ENCODE data around the gene TSTD1. TPM values are rescaled to one million over a fixed set of nuclear protein-coding genes. Genes with fewer than 3 reads are reported as not detected.
A peak's percentile ranks its signal among the peaks of the same experiment; 100 is the strongest.

Gene TSTD1
- total and polyA plus RNA-seq, 4 donors, result 10.5 to 33.5 (median 18.8) TPM

- WGBS (ENCODE audit: insufficient coverage), result 60% methylated on average over 1 of the region's 3 CpGs
- H3K36me3 ChIP-seq (ENCODE audit: control insufficient read depth, insufficient read depth, low read length), result peaks cover 3% of the 10 kb centered on the region
- H3K4me1 ChIP-seq (ENCODE audit: control insufficient read depth, insufficient read depth, low read length), result no peaks in the 10 kb centered on the region
- no peak overlapping the region for H3K27ac ChIP-seq (ENCODE audit: low read depth, low read length)
- DNase-seq (ENCODE audit: low read depth in 4 of 6, low spot score in 6 of 6), result no peak
- no peaks in the 10 kb centered on the region for H3K9me3 ChIP-seq (ENCODE audit: control insufficient read depth, insufficient read depth, low read length)
- H3K27me3 ChIP-seq (ENCODE audit: control insufficient read depth, insufficient read depth, low read length), result peaks cover 6% of the 10 kb centered on the region
- no peak overlapping the region for H3K4me3 ChIP-seq (ENCODE audit: low read depth, low read length)
Measured at GRCh38 chr1:161052899-161053298, 14.1 kb upstream of the TSTD1 start.

- Histone ChIP-seq H3K27me3 (ENCODE audit: control insufficient read depth, insufficient read depth, low read length) (peaks cover 6% of the 10 kb centered on the region), H3K9me3 (ENCODE audit: control insufficient read depth, insufficient read depth, low read length) (peaks cover 2% of the 10 kb centered on the region), H3K27ac (ENCODE audit: low read depth, low read length) (no peak overlapping the region), H3K4me3 (ENCODE audit: low read depth, low read length) (no peak overlapping the region), H3K4me1 (ENCODE audit: control insufficient read depth, insufficient read depth, low read length) (no peaks in the 10 kb centered on the region), H3K36me3 (ENCODE audit: control insufficient read depth, insufficient read depth, low read length) (peaks cover 3% of the 10 kb centered on the region)
- WGBS (ENCODE audit: insufficient coverage), result 94% methylated on average over 8 of the region's 10 CpGs
- DNase-seq (ENCODE audit: low read depth in 4 of 6, low spot score in 6 of 6), result no peak
Measured at GRCh38 chr1:161051219-161051618, 12.5 kb upstream of the TSTD1 start.

- 87% methylated on average over 5 of the region's 5 CpGs for WGBS (ENCODE audit: insufficient coverage)
- peaks cover under 1% of the 10 kb centered on the region for H3K4me1 ChIP-seq (ENCODE audit: control insufficient read depth, insufficient read depth, low read length)
- peaks cover 3% of the 10 kb centered on the region for H3K36me3 ChIP-seq (ENCODE audit: control insufficient read depth, insufficient read depth, low read length)
- no peak overlapping the region for H3K4me3 ChIP-seq (ENCODE audit: low read depth, low read length)
- peaks cover 2% of the 10 kb centered on the region for H3K9me3 ChIP-seq (ENCODE audit: control insufficient read depth, insufficient read depth, low read length)
- no peak for DNase-seq (ENCODE audit: low read depth in 4 of 6, low spot score in 6 of 6)
- H3K27me3 ChIP-seq (ENCODE audit: control insufficient read depth, insufficient read depth, low read length), result no peaks in the 10 kb centered on the region
- H3K27ac ChIP-seq (ENCODE audit: low read depth, low read length), result no peak overlapping the region
Measured at GRCh38 chr1:161048949-161049722, 10.4 kb upstream of the TSTD1 start.

- H3K36me3 ChIP-seq (ENCODE audit: control insufficient read depth, insufficient read depth, low read length), result peaks cover 3% of the 10 kb centered on the region
- peaks cover 2% of the 10 kb centered on the region for H3K9me3 ChIP-seq (ENCODE audit: control insufficient read depth, insufficient read depth, low read length)
- no peak overlapping the region for H3K4me3 ChIP-seq (ENCODE audit: low read depth, low read length)
- peaks cover 8% of the 10 kb centered on the region for H3K4me1 ChIP-seq (ENCODE audit: control insufficient read depth, insufficient read depth, low read length)
- no peak for DNase-seq (ENCODE audit: low read depth in 4 of 6, low spot score in 6 of 6)
- H3K27ac ChIP-seq (ENCODE audit: low read depth, low read length), result no peak overlapping the region
- no peaks in the 10 kb centered on the region for H3K27me3 ChIP-seq (ENCODE audit: control insufficient read depth, insufficient read depth, low read length)
- WGBS (ENCODE audit: insufficient coverage), result 97% methylated on average over 18 of the region's 18 CpGs
Measured at GRCh38 chr1:161047436-161048420, 9.0 kb upstream of the TSTD1 start.

GRCh38 chr1:161046605-161047228 is 8.0 kb upstream of the TSTD1 start:
- no CpG with 5 or more reads among the region's 2 CpGs for WGBS (ENCODE audit: insufficient coverage)
- peak overlapping the region; percentile 95 for H3K27ac ChIP-seq (ENCODE audit: low read depth, low read length)
- H3K4me3 ChIP-seq (ENCODE audit: low read depth, low read length), result peak overlapping the region; percentile 77
- no peaks in the 10 kb centered on the region for H3K27me3 ChIP-seq (ENCODE audit: control insufficient read depth, insufficient read depth, low read length)
- no peak for DNase-seq (ENCODE audit: low read depth in 4 of 6, low spot score in 6 of 6)
- H3K9me3 ChIP-seq (ENCODE audit: control insufficient read depth, insufficient read depth, low read length), result peaks cover 2% of the 10 kb centered on the region
- H3K36me3 ChIP-seq (ENCODE audit: control insufficient read depth, insufficient read depth, low read length), result peaks cover 11% of the 10 kb centered on the region
- H3K4me1 ChIP-seq (ENCODE audit: control insufficient read depth, insufficient read depth, low read length), result peaks cover 8% of the 10 kb centered on the region

- peaks cover 2% of the 10 kb centered on the region for H3K9me3 ChIP-seq (ENCODE audit: control insufficient read depth, insufficient read depth, low read length)
- no peaks in the 10 kb centered on the region for H3K27me3 ChIP-seq (ENCODE audit: control insufficient read depth, insufficient read depth, low read length)
- peak; percentile 94 to 99 (median 98) for DNase-seq (ENCODE audit: low read depth in 4 of 6, low spot score in 6 of 6)
- peaks cover 8% of the 10 kb centered on the region for H3K4me1 ChIP-seq (ENCODE audit: control insufficient read depth, insufficient read depth, low read length)
- 0% methylated on average over 15 of the region's 29 CpGs for WGBS (ENCODE audit: insufficient coverage)
- peak within 1 kb of the TSS; percentile 95 for H3K27ac ChIP-seq (ENCODE audit: low read depth, low read length)
- H3K4me3 ChIP-seq (ENCODE audit: low read depth, low read length), result peak within 1 kb of the TSS; percentile 77
- H3K36me3 ChIP-seq (ENCODE audit: control insufficient read depth, insufficient read depth, low read length), result peaks cover 19% of the 10 kb centered on the region
Measured at GRCh38 chr1:161045736-161046604, 7.2 kb upstream of the TSTD1 start, which contains the start of gene USF1. TSS of gene USF1 (minus strand) at chr1:161045977. CDS start at chr1:161043275, 2,702 bp downstream.

- peaks cover 8% of the 10 kb centered on the region for H3K4me1 ChIP-seq (ENCODE audit: control insufficient read depth, insufficient read depth, low read length)
- 0% methylated on average over 32 of the region's 48 CpGs for WGBS (ENCODE audit: insufficient coverage)
- no peaks in the 10 kb centered on the region for H3K27me3 ChIP-seq (ENCODE audit: control insufficient read depth, insufficient read depth, low read length)
- DNase-seq (ENCODE audit: low read depth in 4 of 6, low spot score in 6 of 6), result peak in 5 of 6 donors; percentile 24 to 86 (median 45)
- H3K9me3 ChIP-seq (ENCODE audit: control insufficient read depth, insufficient read depth, low read length), result peaks cover 2% of the 10 kb centered on the region
- peak overlapping the region; percentile 95 for H3K27ac ChIP-seq (ENCODE audit: low read depth, low read length)
- peaks cover 26% of the 10 kb centered on the region for H3K36me3 ChIP-seq (ENCODE audit: control insufficient read depth, insufficient read depth, low read length)
- peak overlapping the region; percentile 77 for H3K4me3 ChIP-seq (ENCODE audit: low read depth, low read length)
Measured at GRCh38 chr1:161044908-161045735, 6.4 kb upstream of the TSTD1 start.

GRCh38 chr1:161044535-161044907 is 5.8 kb upstream of the TSTD1 start:
- Histone ChIP-seq H3K27me3 (ENCODE audit: control insufficient read depth, insufficient read depth, low read length) (no peaks in the 10 kb centered on the region), H3K36me3 (ENCODE audit: control insufficient read depth, insufficient read depth, low read length) (peaks cover 29% of the 10 kb centered on the region), H3K4me3 (ENCODE audit: low read depth, low read length) (peak overlapping the region; percentile 77), H3K4me1 (ENCODE audit: control insufficient read depth, insufficient read depth, low read length) (peaks cover 8% of the 10 kb centered on the region), H3K27ac (ENCODE audit: low read depth, low read length) (peak overlapping the region; percentile 95), H3K9me3 (ENCODE audit: control insufficient read depth, insufficient read depth, low read length) (peaks cover 2% of the 10 kb centered on the region)
- peak in 2 of 6 donors; percentile 39 to 43 for DNase-seq (ENCODE audit: low read depth in 4 of 6, low spot score in 6 of 6)

All from spinal cord (tissue), 10 donors.